NCI-H526 (cell line): ENCODE results near the gene HYAL4.
"Not testable (repeated sequence)": the region's sequence is repeated elsewhere in the genome, so short reads cannot be mapped to it uniquely, and the experiment has no call there.

Experiments
- DNase-seq, 2 experiments: peaks; one replicate each; lab custom pipeline; 2025; lab: John Stamatoyannopoulos, UW

The HYAL4 gene, protein sequence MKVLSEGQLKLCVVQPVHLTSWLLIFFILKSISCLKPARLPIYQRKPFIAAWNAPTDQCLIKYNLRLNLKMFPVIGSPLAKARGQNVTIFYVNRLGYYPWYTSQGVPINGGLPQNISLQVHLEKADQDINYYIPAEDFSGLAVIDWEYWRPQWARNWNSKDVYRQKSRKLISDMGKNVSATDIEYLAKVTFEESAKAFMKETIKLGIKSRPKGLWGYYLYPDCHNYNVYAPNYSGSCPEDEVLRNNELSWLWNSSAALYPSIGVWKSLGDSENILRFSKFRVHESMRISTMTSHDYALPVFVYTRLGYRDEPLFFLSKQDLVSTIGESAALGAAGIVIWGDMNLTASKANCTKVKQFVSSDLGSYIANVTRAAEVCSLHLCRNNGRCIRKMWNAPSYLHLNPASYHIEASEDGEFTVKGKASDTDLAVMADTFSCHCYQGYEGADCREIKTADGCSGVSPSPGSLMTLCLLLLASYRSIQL

DNA sequence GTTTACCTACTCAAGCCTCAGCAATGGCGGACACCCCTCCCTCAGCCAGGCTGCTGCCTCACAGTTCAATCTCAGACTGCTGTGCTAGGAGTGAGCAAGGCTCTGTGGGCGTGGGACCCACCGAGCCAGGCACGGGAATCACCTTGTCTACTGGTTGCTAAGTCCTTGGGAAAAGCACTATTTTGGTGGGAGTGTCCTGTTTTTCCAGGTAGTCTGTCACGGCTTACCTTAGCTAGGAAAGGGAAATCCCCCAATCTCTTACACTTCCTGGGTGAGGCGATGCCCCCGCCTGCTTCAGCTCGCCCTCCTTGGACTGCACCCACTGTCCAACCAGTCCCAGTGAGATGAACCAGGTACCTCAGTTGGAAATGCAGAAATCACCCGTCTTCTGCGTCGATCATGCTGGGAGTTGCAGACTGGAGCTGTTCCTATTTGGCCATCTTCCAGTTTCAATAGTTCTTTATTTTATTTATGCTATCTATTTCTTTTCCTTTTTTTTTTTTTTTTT is at the start of gene HYAL4:
Gene HYAL4 (plus strand): TSS at position 458 of the 508 bp plus-strand sequence. CDS start 23,105 bp downstream, outside the sequence.
- no peak for DNase-seq

DNA sequence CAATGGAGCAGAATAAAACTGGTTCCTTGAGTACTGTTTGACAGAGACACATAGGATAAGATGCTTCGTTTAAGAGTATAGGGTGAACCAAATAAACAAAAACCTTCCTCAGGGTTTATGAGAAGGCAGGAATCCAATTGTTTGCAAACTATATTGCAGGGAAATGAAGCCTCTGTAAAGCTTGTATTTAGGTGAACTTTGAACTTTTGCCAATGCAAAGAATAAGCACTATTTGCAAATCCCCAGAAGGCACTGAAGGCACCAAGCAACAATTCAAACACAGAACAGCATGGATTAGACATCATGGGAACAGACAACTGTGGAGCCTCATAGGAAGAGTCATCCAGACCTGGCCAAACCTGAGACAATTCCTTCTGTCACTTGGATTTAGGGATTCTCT is 49.1 kb upstream of the HYAL4 start:
- DNase-seq, result peak; percentile 18 to 28

DNA sequence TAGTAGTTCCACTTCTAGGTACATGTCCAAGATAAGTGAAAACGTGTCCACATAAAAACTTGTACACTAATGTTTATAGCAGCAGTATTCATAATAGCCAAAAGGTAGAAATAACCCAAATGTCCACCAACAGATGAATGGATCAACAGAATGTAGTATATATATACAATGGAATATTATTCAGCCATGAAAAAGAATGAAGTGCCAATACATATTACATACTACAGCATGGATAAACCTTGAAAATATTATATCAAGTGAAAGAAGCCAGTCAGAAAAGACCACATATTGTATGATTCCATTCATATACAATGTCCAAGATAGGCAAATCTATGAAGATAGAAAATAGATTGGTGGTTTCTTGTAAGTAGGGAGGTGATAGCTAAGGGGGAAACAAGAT is 48.4 kb upstream of the HYAL4 start:
- DNase-seq, result no peak

DNA sequence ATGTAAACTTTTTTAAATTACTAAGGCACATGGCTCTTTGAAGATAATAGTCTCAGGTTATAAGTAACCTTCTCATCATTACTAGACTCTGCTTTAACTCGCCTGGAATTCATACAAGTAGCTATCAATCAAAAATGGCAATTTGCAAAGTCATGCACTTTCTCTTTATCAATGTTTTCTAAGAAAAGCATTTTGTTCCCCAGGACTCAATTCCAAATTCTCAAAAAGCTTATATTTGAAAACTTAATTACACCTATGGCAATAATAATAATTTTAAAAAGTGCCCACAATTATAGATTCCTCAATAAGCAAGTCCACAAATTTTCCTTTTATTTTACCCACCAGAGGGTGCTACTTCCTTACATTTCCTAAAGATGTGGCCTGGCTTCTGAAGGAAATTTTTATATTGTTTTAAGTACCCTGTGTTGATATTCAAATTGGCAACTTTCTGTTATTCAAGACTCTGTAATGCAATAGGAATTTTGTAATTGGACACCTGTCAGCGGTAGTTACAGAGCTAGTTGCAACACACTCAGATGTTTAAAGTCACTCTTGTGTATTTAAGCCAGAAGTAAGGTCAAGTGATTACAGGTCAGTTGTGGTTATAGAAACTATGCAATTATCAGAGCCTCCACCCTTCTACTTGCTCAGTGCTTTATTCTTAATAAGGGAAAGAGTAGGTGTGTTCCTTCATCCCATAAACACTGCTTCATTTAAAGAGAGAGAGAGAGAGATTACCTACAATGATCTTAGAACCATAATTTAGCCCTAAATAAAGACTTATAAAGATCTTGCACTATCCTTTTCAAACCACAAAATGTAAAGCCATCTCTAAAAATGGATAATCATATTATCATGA is 47.1 kb upstream of the HYAL4 start:
- DNase-seq, result peak; percentile 86 to 88

DNA sequence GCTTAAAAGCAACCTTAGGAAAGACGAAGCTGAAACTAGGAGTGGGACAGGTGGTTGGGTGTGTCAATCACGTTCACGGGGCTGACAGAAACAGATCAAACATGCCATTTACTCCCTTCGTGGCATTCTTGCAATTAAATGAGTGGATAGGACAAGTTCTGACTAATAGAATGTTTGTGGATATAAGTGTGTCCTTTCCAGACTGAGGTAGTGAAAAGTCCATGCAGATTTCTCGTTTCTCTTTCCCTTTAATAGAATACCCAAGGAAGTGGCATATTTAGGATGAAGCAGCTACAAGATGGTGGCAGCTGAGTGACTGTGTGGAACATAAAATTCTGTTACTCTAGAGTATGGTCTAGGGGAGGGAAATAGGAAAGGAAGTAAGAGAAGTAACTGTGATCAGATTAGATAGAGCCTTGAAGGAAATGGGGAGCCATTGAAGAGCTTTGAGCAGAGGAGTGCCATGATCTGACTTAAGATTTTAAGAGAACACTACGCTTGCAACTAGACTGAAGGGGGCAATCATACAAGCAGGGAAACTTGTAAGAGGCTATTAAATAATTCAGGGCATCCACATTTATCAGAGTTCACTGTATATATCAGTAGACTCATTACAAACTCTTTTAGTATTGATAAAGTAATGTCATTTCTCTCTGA is 46.3 kb upstream of the HYAL4 start:
- peak in 1 of 2 experiments; percentile 10 for DNase-seq

DNA sequence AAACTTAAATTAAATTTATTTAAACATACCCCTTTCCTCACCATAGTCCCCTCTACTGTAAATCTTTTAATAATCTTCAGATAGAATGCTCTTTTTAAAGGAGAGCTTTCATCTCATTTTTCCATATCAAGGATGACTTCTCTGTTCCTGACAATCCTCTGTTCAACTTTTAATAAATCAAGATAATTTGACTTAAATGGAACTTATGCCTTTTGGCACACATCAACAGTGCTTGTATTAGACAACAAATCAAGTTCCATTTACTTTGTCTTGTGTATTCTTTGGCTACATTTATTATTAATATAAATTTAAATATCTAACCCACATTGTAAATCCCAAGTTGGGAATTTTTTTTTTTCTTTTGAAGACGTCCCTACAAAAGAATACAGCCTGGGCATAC is 42.7 kb upstream of the HYAL4 start:
- DNase-seq, result no peak

DNA sequence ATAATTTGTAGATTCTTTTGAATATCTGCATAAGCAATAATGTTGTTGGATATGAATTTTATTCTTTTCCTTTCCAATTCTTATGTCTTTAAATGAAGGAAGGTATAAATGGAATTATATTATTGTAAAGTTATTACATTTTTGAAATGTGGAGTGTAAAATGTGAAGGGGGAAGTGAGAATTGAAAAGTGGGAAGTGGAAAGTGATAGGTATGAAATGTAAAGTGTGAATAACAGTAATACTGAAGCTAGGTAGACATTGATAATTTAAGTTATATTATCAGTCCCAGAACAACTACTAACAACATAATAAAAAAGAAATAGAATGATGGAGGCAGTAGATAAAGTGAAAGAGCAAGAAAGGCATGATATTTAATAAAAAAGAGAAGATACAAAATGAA is 39.7 kb upstream of the HYAL4 start:
- no peak for DNase-seq

DNA sequence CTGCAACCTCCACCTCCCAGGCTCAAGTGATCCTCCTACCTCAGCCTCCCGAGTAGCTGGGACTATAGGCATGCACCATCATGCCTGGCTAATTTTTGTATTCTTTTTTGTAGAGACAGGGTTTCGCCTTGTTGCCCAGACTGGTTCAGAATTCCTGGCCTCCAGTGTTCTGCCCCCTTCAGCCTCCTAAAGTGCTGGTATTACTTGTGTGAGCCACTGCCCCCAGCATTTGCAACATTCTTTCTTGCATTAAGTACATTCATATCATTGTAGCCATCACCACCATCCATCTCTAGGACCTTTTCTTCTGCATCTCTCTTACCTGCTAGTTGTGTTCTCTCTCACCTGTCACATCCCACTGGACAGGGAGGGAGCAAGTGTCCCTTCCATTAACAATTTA is 35.5 kb upstream of the HYAL4 start:
- no peak for DNase-seq

DNA sequence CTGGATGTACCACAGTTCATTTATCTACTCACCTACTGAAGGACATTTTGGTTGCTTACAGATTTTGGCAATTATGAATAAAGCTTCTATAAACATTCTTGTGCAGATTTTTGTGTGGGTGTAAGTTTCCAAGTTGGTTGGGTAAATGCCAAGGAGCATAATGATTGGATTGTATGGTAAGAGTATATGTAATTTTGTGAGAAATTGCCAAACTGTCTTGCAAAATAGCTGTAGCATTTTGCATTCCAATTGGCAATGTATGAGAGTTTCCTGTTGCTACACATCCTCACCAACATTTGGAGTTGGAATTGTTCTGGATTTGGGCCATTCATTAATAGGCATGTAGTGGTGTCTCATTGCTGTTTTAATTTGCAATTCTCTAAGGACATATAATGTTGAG is 33.9 kb upstream of the HYAL4 start:
- DNase-seq, result no peak

DNA sequence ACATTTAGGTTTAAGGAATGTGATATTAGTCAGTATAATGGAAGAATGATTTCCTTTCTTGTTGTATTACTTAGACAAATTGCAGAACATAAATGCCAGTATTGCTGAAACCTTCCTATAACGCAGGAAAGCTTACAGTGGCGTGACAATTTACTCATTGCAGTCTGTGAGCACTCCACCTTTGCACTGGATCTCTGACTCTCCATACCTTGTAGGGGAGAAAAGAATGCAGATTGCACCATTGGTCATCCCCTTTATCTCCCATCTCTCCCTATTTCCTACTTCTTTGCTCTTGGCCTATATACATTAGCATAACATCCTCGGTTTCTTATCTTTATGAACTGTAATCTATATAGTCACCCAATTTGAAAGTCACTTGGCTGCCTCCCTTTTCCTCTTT is 28.1 kb upstream of the HYAL4 start:
- no peak for DNase-seq

DNA sequence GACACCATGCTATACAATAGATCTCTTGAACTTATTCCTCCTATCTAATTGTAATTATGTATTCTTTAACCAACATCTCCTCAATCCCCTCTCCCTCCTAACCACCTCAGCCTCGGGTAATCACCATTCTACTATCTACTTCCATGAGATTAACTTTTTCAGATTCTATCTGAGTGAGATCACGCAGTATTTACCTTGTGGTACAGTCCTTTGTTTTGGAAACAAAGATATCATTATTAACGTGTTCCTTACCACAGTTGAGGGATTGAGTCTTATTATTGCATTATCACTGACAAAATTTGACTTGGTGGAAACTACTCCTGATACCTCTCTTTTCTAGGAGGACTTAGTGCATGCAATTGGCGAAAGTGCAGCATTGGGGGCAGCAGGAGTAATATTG is 26.0 kb upstream of the HYAL4 start:
- no peak for DNase-seq

DNA sequence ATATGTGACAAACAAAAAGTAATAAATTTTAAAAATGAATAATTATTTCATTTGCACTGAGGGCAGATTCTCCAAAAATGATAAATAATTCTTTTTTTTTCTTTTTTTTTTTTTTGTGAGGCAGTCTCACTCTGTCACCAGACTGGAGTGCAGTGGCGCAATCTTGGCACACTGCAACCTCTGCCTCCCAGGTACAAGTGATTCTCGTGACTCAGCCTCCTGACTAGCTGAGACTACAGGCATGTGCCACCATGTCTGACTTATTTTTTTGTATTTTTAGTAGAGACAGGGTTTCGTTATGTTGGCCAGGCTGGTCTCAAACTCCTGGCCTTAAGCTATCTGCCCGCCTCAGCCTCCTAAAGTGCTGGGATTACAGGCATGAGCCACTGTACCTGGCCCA is 25.2 kb upstream of the HYAL4 start:
- not testable (repeated sequence) for DNase-seq

DNA sequence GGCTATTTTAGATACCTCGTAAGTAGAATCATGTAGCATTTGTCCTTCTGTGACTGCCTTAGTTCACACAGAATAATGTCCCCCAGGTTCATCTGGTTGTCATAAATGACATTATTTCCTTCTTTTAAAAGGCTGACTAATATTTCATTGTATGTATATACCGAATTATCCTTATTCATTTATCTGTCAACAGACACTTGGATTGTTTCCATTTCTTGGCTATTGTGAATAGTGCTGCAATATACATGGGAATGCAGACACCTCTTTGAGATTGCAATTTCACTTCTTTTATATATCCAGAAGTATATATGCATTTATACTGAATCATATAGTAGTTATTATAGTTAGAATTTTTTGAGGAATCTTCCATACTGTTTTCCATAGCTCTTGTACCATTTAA is 24.1 kb upstream of the HYAL4 start:
- DNase-seq, result no peak

DNA sequence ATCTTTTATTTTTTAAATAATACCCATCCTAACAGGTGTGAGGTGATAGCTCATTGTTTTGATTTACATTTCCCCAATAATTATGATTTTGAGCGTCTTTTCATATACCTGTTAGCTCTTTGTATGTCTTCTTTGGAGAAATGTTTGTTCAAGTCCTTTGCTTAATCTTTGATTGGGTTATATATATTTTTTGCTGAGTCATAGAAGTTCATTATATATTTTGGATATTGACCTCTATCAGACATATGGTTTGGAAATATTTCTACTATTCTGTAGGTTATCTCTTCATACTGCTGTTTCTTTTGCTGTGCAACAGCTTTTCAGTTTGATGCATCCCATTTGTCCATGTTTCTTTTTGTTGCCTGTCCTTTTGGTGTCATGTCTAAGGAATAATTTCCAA is 23.6 kb upstream of the HYAL4 start:
- no peak for DNase-seq

DNA sequence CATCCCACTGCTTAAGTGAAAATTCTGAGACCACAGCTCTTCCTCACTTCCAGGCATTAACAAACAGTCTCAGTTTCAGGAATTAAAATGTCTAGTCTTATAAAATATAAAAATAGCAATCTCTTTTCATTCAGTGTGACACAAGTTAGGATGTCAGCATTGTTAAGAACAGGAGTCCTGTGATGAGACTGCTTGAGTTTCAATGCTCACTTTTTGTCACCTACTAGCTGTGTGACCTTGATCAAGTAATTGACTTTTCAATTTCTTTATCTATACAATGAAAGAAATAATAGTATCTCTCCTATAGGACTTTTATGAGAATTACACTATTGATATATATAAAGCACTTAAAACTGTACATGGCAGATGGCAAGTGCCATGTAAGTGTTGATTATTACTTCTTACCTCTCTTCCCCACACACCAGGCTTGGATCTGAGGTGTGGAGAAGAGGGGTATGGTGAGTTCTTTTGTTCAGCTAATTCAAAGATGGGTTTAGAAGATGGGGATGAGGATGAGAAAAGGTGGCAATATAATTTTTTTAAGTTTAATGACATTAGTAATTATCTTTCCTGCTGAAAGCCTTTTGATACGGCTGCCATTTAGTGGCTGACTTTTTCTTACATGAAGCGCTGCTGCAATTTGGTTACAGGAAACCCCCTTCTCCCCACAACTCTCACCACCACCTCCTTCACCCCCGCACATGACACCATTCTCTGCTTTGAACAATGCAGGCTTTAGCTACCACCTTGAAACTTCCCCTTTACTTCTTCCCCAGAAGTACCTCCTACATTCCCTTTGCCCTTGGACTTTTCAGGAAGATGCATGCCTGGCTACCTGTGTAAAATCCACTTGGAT is 20.8 kb upstream of the HYAL4 start:
- DNase-seq, result no peak

DNA sequence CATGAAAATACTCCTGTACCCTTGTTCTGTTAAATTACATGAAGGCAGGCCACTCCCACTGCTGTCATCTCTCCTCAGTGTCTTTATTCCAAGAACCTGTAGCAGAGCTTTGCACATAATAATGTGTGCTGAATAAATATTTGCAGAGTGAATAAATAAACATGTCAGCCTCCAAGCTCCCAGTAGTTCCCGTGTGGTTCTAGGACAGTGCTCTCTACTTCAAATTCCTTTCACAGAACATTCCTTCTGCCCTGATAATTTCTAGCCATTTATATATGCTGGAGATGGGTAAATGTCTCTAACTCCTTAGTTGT is 20.3 kb upstream of the HYAL4 start:
- DNase-seq, result peak; percentile 45 to 49

DNA sequence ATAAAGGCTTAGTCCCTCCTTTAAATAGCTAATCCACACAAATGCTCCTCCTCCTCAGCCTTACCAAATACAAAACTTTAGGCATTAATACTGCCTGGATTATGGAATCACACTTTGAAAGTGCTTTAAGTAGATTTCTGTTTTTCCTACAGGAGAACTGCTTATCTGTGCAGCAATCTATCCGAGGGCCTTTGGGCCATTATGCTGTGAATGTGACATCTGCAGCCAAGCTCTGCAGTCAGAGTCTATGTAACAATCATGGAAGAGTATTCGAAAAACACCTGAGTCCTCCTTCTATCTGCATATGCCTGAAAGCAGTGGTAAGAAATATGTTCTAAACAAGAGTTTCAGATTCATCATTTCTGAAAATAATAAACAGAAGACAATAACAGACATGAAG is 16.2 kb upstream of the HYAL4 start:
- no peak for DNase-seq

DNA sequence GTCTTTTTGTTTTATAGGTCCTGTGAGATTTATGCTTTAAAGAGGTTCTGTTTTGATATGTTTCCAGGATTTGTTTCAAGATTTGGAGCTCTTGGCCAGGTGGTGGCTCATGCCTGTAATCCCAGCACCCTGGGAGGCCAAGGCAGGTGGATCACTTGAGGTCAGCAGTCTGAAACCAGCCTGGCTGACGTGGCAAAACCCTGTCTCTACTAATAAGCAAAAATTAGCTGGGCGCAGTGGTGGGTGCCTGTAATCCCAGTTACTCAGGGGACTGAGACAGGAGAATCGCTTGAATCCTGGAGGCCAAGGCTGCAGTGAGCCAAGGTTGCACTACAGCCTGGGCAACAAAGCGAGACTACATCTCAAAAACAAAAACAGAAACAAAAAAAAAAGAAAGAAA is 8.3 kb upstream of the HYAL4 start:
- DNase-seq, result no peak

DNA sequence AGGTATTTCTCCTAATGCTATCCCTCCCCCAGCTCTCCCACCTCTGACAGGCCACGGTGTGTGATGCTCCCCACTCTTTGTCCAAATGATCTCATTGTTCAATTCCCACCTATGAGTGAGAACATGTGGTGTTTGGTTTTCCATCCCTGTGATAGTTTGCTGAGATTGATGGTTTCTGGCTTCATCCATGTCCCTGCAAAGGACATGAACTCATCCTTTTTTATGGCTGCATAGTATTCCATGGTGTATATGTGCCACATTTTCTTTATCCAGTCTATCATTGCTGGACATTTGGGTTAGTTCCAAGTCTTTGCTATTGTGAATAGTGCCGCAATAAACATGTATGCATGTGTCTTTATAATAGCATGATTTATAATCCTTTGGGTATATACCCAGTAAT is 5.9 kb upstream of the HYAL4 start:
- not testable (repeated sequence) for DNase-seq

DNA sequence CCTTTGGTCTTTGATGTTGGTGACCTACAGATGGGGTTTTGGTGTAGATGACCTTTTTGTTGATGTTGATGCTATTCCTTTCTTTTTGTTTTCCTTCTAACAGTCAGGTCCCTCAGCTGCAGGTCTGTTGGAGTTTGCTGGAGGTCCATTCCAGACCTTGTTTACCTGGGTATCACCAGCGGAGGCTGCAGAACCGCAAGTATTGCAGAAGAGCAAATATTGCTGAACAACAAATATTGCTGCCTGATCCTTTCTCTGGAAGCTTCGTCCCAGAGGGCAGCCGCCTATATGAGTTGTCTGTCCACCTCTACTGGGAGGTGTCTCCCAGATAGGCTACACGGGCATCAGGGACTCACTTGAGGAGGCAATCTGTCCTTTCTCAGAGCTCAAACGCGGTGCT is 827 bp upstream of the HYAL4 start:
- DNase-seq, result not testable (repeated sequence)

DNA sequence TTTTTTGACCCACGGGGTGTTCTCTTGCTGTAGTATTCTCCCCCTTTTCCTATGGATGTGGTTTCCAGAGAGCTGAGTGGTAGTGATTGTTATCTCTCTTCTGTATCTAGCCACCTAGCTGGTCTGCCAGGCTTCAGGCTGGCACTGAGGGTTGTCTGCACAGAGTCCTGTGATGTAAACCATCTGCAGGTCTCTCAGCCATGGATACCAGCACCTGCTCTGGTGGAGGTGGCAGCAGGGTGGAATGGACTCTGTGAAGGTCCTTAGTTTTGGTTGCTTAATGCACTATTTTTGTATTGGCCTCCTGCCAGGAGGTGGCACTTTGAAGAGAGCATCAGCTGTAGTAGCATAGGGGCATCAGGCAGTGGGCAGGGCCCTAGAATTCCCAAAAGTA is 851 bp downstream of the HYAL4 start:
- no peak for DNase-seq
